H1 (cell line): ENCODE data around the gene DUSP11. TPM values are rescaled to one million over a fixed set of nuclear protein-coding genes. Genes with fewer than 3 reads are reported as not detected.

Source experiments
- CBX5 ChIP-seq: fragments of 300-800, 300-1000 bp; sonication (generic); IDR thresholded peaks from 2 replicates; pipeline ENCODE4 v1.7.1; 2016; ENCODE audit warnings: antibody characterized with exemption, low read length, low read depth
- CTBP2 ChIP-seq: IDR thresholded peaks from 2 replicates; pipeline ENCODE4 v1.7.0; 2011; ENCODE audit warnings: borderline replicate concordance, mild to moderate bottlenecking, moderate library complexity, mixed read lengths, low read length; ENCODE audit not compliant: insufficient read depth, insufficient read length
- FOSL1 ChIP-seq: IDR thresholded peaks from 2 replicates; pipeline ENCODE4 v1.6.1; 2011; ENCODE audit warnings: mild to moderate bottlenecking, low read depth, low read length, moderate library complexity; ENCODE audit not compliant: insufficient read depth
- MAFK ChIP-seq: IDR thresholded peaks from 2 replicates; pipeline ENCODE4 v1.6.1; 2012; ENCODE audit warnings: low read depth, mild to moderate bottlenecking, improper control_type of control experiment, low read length
- RBBP5 ChIP-seq: IDR thresholded peaks from 2 replicates; pipeline ENCODE4 v1.7.1; 2012; ENCODE audit warnings: low read depth, mild to moderate bottlenecking, inconsistent platforms, low read length, moderate library complexity, borderline replicate concordance
- SIN3A ChIP-seq, 2 experiments: IDR thresholded peaks in 1 of 2; conservative IDR thresholded peaks in 1 of 2; 2 replicates each; pipeline ENCODE4 v1.6.1; 2011 to 2012; ENCODE audit warnings: low read length in 2 of 2, improper control_type of control experiment in 1 of 2, low read depth in 1 of 2, mild to moderate bottlenecking in 1 of 2
- SP2 ChIP-seq: IDR thresholded peaks from 2 replicates; pipeline ENCODE4 v1.6.1; 2012; ENCODE audit warnings: mild to moderate bottlenecking, low read length, inconsistent platforms
- polyA plus RNA-seq, 7 experiments: library from polyadenylated mRNA; depleted of rRNA in 3 of 7; stranded (reverse) in 5 of 7; unstranded in 2 of 7; fragments of >200 nt in 5 of 7; fragments of 200-250 nt in 2 of 7; gene quantifications; 1 replicate in 5 of 7; 2 replicates in 1 of 7; 4 replicates in 1 of 7; pipeline versions ENCODE4 v1.2.1 to v1.2.3, GENCODE V29; 2011 to 2013; ENCODE audit warnings: missing spikeins in 2 of 7, mixed read lengths in 2 of 7
- total RNA-seq: library from RNA; stranded (reverse); fragmentation: NEBNext Ultra II Directional; extraction: Animal tissue kit (Norgen Biotek cat#: 25700); gene quantifications from 2 replicates; pipeline ENCODE4 v1.2.1, GENCODE V29; 2021
- TF ChIP-seq, protein P1 (sequence below), 3 experiments: IDR thresholded peaks; 1 replicate in 2 of 3; 2 replicates in 1 of 3; pipeline versions ENCODE4 v1.5.1 to v1.6.1; 2011; ENCODE audit warnings: low read length in 3 of 3, mild to moderate bottlenecking in 3 of 3, inconsistent platforms in 2 of 3, low read depth in 1 of 3, moderate library complexity in 1 of 3; ENCODE audit not compliant: insufficient read depth in 1 of 3; ENCODE audit errors: control extremely low read depth in 1 of 3

Gene DUSP11
- total and polyA plus RNA-seq, 2 of the 8 experiments (the other 6 are each of a cell fraction or from before 2014, with no cell fraction given), result 12.2 to 19.1 TPM

DNA sequence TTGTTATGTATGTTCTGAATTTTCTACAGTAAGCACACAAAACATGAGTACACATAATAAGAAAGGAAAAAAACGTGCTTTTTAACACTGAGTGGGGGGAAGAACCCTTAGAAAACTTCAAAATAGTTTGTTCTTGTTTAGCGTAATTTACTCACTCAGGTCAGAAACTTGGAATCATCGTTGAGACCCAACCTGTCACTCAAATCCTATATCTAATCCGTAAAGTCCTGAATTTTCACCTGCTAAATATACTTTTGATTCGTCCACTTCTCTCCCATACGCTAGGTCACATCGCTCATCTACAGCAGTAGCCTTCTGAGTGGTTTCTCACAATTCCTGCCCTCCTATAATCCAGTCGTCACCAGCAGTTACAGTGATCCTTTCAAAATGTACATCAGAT, 43.5 kb downstream of the DUSP11 start (continued):
- TF ChIP-seq, protein P1, sequence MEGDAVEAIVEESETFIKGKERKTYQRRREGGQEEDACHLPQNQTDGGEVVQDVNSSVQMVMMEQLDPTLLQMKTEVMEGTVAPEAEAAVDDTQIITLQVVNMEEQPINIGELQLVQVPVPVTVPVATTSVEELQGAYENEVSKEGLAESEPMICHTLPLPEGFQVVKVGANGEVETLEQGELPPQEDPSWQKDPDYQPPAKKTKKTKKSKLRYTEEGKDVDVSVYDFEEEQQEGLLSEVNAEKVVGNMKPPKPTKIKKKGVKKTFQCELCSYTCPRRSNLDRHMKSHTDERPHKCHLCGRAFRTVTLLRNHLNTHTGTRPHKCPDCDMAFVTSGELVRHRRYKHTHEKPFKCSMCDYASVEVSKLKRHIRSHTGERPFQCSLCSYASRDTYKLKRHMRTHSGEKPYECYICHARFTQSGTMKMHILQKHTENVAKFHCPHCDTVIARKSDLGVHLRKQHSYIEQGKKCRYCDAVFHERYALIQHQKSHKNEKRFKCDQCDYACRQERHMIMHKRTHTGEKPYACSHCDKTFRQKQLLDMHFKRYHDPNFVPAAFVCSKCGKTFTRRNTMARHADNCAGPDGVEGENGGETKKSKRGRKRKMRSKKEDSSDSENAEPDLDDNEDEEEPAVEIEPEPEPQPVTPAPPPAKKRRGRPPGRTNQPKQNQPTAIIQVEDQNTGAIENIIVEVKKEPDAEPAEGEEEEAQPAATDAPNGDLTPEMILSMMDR (IDR thresholded peaks at IDR 0.05; ENCODE audit: control extremely low read depth in 1 of 3, insufficient read depth in 1 of 3, low read depth in 1 of 3, low read length in 3 of 3), result no peak
- no peak for TF ChIP-seq RBBP5
- no peak for TF ChIP-seq FOSL1
- no peak for TF ChIP-seq SIN3A (conservative IDR thresholded peaks at IDR 0.05 in 1 of 2, IDR thresholded peaks at IDR 0.05 in 1 of 2; ENCODE audit: low read depth in 1 of 2, low read length in 2 of 2)
- no peak for TF ChIP-seq SP2
- no peak for TF ChIP-seq CTBP2
- TF ChIP-seq CBX5, result no peak
- TF ChIP-seq MAFK, result no peak
- TF ChIP-seq, all 59 proteins: peak for 0
